HFF-Myc (cell line): ENCODE data around the gene GABRB1.

Experiments used
- DNase-seq: peaks from one replicate; pipeline ENCODE4 v3.0.0-alpha.2; 2011; ENCODE audit warnings: low read depth; ENCODE audit errors: extremely low read depth
- H3K4me3 ChIP-seq: replicated peaks from 2 replicates; pipeline ENCODE4 v1.5.1; 2011; ENCODE audit warnings: low read depth, mild to moderate bottlenecking, control low read depth, low read length
- TF ChIP-seq, protein P1 (sequence below): IDR thresholded peaks from 2 replicates; pipeline ENCODE4 v1.5.1; 2012; ENCODE audit warnings: mild to moderate bottlenecking, low read depth, low read length, control low read depth; ENCODE audit errors: missing control alignments

GABRB1 gene

GRCh38 chr4:47218631-47219030, 187.3 kb downstream of the GABRB1 start:
- TF ChIP-seq, protein P1, sequence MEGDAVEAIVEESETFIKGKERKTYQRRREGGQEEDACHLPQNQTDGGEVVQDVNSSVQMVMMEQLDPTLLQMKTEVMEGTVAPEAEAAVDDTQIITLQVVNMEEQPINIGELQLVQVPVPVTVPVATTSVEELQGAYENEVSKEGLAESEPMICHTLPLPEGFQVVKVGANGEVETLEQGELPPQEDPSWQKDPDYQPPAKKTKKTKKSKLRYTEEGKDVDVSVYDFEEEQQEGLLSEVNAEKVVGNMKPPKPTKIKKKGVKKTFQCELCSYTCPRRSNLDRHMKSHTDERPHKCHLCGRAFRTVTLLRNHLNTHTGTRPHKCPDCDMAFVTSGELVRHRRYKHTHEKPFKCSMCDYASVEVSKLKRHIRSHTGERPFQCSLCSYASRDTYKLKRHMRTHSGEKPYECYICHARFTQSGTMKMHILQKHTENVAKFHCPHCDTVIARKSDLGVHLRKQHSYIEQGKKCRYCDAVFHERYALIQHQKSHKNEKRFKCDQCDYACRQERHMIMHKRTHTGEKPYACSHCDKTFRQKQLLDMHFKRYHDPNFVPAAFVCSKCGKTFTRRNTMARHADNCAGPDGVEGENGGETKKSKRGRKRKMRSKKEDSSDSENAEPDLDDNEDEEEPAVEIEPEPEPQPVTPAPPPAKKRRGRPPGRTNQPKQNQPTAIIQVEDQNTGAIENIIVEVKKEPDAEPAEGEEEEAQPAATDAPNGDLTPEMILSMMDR, result no peak
- DNase-seq, result no peak
- no peak overlapping the region for H3K4me3 ChIP-seq

- no peak for DNase-seq
- TF ChIP-seq, protein P1, result no peak
- no peak overlapping the region for H3K4me3 ChIP-seq
Observed at GRCh38 chr4:47219586-47219985, 188.2 kb downstream of the GABRB1 start.

- DNase-seq, result no peak
- TF ChIP-seq, protein P1, result no peak
- H3K4me3 ChIP-seq, result no peak overlapping the region
Observed at GRCh38 chr4:47221721-47222120, 190.4 kb downstream of the GABRB1 start.

DNA sequence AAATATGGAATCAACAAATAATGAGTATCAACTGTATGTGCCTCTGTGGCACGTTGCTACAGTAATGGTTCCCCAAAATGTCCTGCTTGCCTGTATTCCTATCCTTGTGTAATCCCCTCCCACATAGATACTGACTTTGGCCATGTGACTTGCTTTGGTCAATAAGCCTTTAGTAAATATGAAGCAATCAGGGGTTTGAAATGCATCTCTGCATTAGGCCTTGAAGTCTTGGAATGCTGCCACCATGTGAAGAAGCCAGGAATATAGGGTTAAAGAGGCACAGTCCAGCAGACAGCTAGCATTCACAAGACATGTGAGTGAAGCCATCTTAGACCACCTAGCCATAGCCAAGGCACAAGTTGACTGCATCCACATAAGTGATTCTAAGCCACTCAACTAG, 190.9 kb downstream of the GABRB1 start:
- TF ChIP-seq, protein P1, result no peak
- no peak for DNase-seq
- no peak overlapping the region for H3K4me3 ChIP-seq

DNA sequence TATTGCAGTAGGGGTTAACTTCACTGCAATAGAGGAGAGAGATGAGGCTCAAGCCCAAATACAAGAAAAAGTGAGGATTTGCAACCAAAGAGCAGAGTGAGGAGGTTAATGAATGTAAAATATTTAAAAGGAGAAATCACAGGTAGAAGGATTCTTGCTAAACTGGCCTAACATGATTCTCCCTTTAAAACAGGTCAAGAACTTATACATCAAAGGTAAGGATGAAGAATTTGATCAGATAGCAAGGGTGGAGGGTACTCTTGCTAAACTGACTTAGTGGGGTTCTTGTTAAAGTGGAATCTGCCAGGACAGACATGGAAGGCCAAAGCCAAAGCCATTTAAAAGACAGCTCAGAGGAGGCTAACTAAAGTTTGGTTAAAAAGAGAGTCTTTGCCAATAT, 193.0 kb downstream of the GABRB1 start:
- H3K4me3 ChIP-seq, result no peak overlapping the region

GRCh38 chr4:47235721-47236120, 204.4 kb downstream of the GABRB1 start:
- TF ChIP-seq, protein P1, result no peak
- no peak overlapping the region for H3K4me3 ChIP-seq
- DNase-seq, result no peak

More for the DNA sequence above, 193.0 kb downstream of the GABRB1 start:
- DNase-seq, result no peak
- TF ChIP-seq, protein P1, result no peak

GRCh38 chr4:47238667-47239066, 207.3 kb downstream of the GABRB1 start:
- H3K4me3 ChIP-seq, result no peak overlapping the region
- no peak for DNase-seq
- TF ChIP-seq, protein P1, result no peak
